Hepatocyte (in vitro differentiated cells): ENCODE data around the gene LACTBL1. TPM values are rescaled to one million over a fixed set of nuclear protein-coding genes. Genes with fewer than 3 reads are reported as not detected.
"Not testable (repeated sequence)": the region's sequence is repeated elsewhere in the genome, so short reads cannot be mapped to it uniquely, and the experiment has no call there.

Experiments used
- DNase-seq: peaks from one replicate; pipeline ENCODE4 v3.0.0-alpha.2; 2016; ENCODE audit warnings: low spot score
- H2AFZ ChIP-seq: fragments of 200-600 bp; sonication (generic); 2 replicates; pipeline ENCODE4 v1.6.0; 2016; ENCODE audit warnings: antibody characterized with exemption, mild to moderate bottlenecking
- H3K27ac ChIP-seq: fragments of 200-600 bp; sonication (generic); 2 replicates; pipeline ENCODE4 v1.5.1; 2016; ENCODE audit warnings: mild to moderate bottlenecking
- H3K27me3 ChIP-seq: fragments of 200-600 bp; sonication (generic); 2 replicates; pipeline ENCODE4 v1.6.1; 2016
- H3K36me3 ChIP-seq: fragments of 200-600 bp; sonication (generic); replicated peaks from 2 replicates; pipeline ENCODE4 v1.5.1; 2016; ENCODE audit warnings: low read depth; ENCODE audit not compliant: insufficient read depth
- H3K4me1 ChIP-seq: fragments of 200-600 bp; sonication (generic); 2 replicates; pipeline ENCODE4 v1.5.1; 2016; ENCODE audit warnings: mild to moderate bottlenecking, moderate library complexity; ENCODE audit not compliant: insufficient read depth
- H3K4me2 ChIP-seq: fragments of 200-600 bp; sonication (generic); 2 replicates; pipeline ENCODE4 v1.6.0; 2016
- H3K4me3 ChIP-seq: fragments of 200-600 bp; sonication (generic); 2 replicates; pipeline ENCODE4 v1.5.1; 2016; ENCODE audit warnings: mild to moderate bottlenecking
- H3K79me2 ChIP-seq: fragments of 200-600 bp; sonication (generic); 2 replicates; pipeline ENCODE4 v1.6.0; 2017; ENCODE audit warnings: mild to moderate bottlenecking
- H3K9me2 ChIP-seq: fragments of 200-600 bp; sonication (generic); replicated peaks from 2 replicates; pipeline ENCODE4 v1.6.0; 2017; ENCODE audit warnings: mild to moderate bottlenecking; ENCODE audit not compliant: insufficient read depth
- H3K9me3 ChIP-seq: fragments of 200-600 bp; sonication (generic); 2 replicates; pipeline ENCODE4 v1.5.1; 2016; ENCODE audit warnings: low read depth, mild to moderate bottlenecking
- H4K20me1 ChIP-seq: fragments of 200-600 bp; sonication (generic); 2 replicates; pipeline ENCODE4 v1.6.0; 2016; ENCODE audit warnings: mild to moderate bottlenecking; ENCODE audit not compliant: insufficient read depth, poor library complexity, severe bottlenecking
- CTCF ChIP-seq: fragments of 200-600 bp; sonication (generic); IDR thresholded peaks from 2 replicates; pipeline ENCODE4 v1.5.1; 2016; ENCODE audit warnings: antibody characterized with exemption, mild to moderate bottlenecking; ENCODE audit not compliant: poor library complexity
- EZH2 ChIP-seq: fragments of 200-600 bp; sonication (generic); IDR thresholded peaks from 2 replicates; pipeline ENCODE4 v1.6.1; 2016; ENCODE audit warnings: antibody characterized with exemption, mild to moderate bottlenecking, borderline replicate concordance
- EZH2phosphoT487 ChIP-seq: fragments of 200-600 bp; sonication (generic); IDR thresholded peaks from one replicate; pipeline ENCODE4 v1.6.1; 2018; ENCODE audit warnings: antibody characterized with exemption, mild to moderate bottlenecking, low read depth, moderate library complexity; ENCODE audit not compliant: unreplicated experiment, severe bottlenecking
- WGBS: methylation state at CpG from one replicate; pipeline ENCODE4 v1.1.6; 2016; ENCODE audit warnings: low lambda C conversion rate; ENCODE audit errors: missing lambda C conversion rate; 5-methylcytosine and 5-hydroxymethylcytosine counted together
- polyA plus RNA-seq: library from polyadenylated mRNA; unstranded; fragments of >200 nt; fragmentation: Nextera tagmentation; extraction: Ambion mirVana; gene quantifications from 2 replicates; pipeline ENCODE4 v1.2.1, GENCODE V29; 2016
- total RNA-seq: library from RNA; depleted of rRNA; stranded (reverse); fragments of >200 nt; gene quantifications from 2 replicates; pipeline ENCODE4 v1.2.3, GENCODE V29; 2014

Gene LACTBL1
- total and polyA plus RNA-seq, 2 experiments from 2014 or later, result not detected

- Histone ChIP-seq H2AFZ (no peak overlapping the region), H3K9me2 (no peaks in the 10 kb centered on the region), H3K9me3 (no peaks in the 10 kb centered on the region), H3K79me2 (no peaks in the 10 kb centered on the region), H4K20me1 (no peaks in the 10 kb centered on the region), H3K4me2 (no peak overlapping the region), H3K4me1 (no peaks in the 10 kb centered on the region), H3K36me3 (no peaks in the 10 kb centered on the region), H3K27ac (no peak overlapping the region), H3K4me3 (no peak overlapping the region), H3K27me3 (no peaks in the 10 kb centered on the region)
- no peak for TF ChIP-seq CTCF
- no peak for TF ChIP-seq EZH2
- 84% methylated on average over 3 of the region's 3 CpGs for WGBS
- DNase-seq, result no peak
Measured at GRCh38 chr1:23004112-23004511, 31.4 kb upstream of the LACTBL1 start.

DNA sequence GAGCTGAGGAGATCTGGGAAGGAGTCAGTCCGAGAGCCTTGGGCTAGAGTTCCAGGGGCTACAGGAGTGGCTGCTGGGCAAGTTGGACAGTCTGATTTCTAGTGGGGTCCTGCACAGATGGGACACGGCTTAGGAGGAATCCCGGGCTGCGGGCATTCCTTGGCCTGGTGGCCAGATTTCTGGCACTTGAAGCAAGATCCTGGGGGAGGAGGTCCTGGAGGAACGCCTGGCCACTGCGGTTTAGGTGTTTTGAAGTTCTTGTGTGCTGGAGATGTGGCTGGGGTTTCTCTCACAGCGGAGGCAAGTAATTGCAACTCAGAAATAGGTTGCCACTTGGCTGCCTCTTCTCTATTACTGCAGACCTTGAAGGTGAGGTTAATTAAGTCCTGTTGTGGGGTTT lies 29.6 kb upstream of the LACTBL1 start:
- not testable (repeated sequence) for H3K4me1 ChIP-seq, H2AFZ ChIP-seq, H3K27me3 ChIP-seq, H3K4me2 ChIP-seq, H3K9me2 ChIP-seq, H3K36me3 ChIP-seq, H3K79me2 ChIP-seq, H3K9me3 ChIP-seq, H4K20me1 ChIP-seq, DNase-seq, H3K4me3 ChIP-seq, H3K27ac ChIP-seq
- 93% methylated on average over 7 of the region's 7 CpGs for WGBS

GRCh38 chr1:23000133-23000532 lies 27.5 kb upstream of the LACTBL1 start:
- H3K4me3 ChIP-seq, result not testable (repeated sequence)
- 90% methylated on average over 3 of the region's 3 CpGs for WGBS

DNA sequence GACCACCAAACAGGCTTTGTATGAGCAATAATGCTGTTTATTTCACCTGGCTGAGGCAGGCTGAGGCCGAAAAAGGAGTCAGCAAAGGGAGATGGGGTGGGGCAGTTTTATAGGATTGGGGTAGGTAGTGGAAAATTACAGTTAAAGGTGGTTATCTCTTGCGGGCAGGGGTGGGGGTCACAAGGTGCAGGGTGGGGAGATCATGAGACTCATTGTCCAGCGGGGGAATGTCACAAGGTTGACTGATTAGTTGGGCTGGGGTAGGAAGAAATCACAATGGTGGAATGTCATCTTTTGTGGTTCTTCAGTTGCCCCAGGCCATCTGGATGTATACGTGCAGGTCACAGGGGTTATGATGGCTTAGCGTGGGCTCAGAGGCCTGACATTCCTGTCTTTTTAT lies 24.9 kb upstream of the LACTBL1 start:
- H3K4me2 ChIP-seq, H3K36me3 ChIP-seq: not testable (repeated sequence)
- 87% methylated on average over 5 of the region's 5 CpGs for WGBS

More at GRCh38 chr1:23000133-23000532, 27.5 kb upstream of the LACTBL1 start:
- not testable (repeated sequence) for H3K4me1 ChIP-seq, H2AFZ ChIP-seq, H3K36me3 ChIP-seq, H4K20me1 ChIP-seq, DNase-seq, H3K27me3 ChIP-seq, H3K9me3 ChIP-seq, H3K4me2 ChIP-seq, H3K27ac ChIP-seq, H3K9me2 ChIP-seq, H3K79me2 ChIP-seq

GRCh38 chr1:22995774-22996173 lies 23.1 kb upstream of the LACTBL1 start:
- no peak overlapping the region for H3K4me2 ChIP-seq
- H3K4me1 ChIP-seq, result no peaks in the 10 kb centered on the region
- no peak overlapping the region for H3K4me3 ChIP-seq
- H3K79me2 ChIP-seq, result no peaks in the 10 kb centered on the region
- DNase-seq, result no peak
- no peaks in the 10 kb centered on the region for H3K9me2 ChIP-seq
- TF ChIP-seq EZH2 (no peak), EZH2phosphoT487 (no peak), CTCF (no peak)
- no peaks in the 10 kb centered on the region for H4K20me1 ChIP-seq
- peaks cover 13% of the 10 kb centered on the region for H3K9me3 ChIP-seq
- no peak overlapping the region for H2AFZ ChIP-seq
- H3K27me3 ChIP-seq, result no peaks in the 10 kb centered on the region
- H3K27ac ChIP-seq, result no peak overlapping the region
- H3K36me3 ChIP-seq, result no peaks in the 10 kb centered on the region

More for the DNA sequence above, 24.9 kb upstream of the LACTBL1 start:
- H3K79me2 ChIP-seq, H3K4me1 ChIP-seq, H4K20me1 ChIP-seq, H2AFZ ChIP-seq, H3K27ac ChIP-seq, DNase-seq, H3K9me2 ChIP-seq, H3K4me3 ChIP-seq, H3K27me3 ChIP-seq: not testable (repeated sequence)
- peaks cover 13% of the 10 kb centered on the region for H3K9me3 ChIP-seq

GRCh38 chr1:22993220-22993795 lies 20.6 kb upstream of the LACTBL1 start:
- not testable (repeated sequence) for H3K36me3 ChIP-seq, H3K27ac ChIP-seq, H3K4me2 ChIP-seq, H3K4me1 ChIP-seq, H3K9me2 ChIP-seq, H2AFZ ChIP-seq, H3K4me3 ChIP-seq, H3K79me2 ChIP-seq, DNase-seq, H3K27me3 ChIP-seq, H4K20me1 ChIP-seq
- peaks cover 13% of the 10 kb centered on the region for H3K9me3 ChIP-seq
- 76% methylated on average over 6 of the region's 6 CpGs for WGBS

- whole genome bisulfite sequencing, result 65% methylated on average over 3 of the region's 3 CpGs
- not testable (repeated sequence) for DNase-seq
Measured at GRCh38 chr1:22992384-22992783, 19.7 kb upstream of the LACTBL1 start.

More at GRCh38 chr1:22992384-22992783, 19.7 kb upstream of the LACTBL1 start:
- not testable (repeated sequence) for H4K20me1 ChIP-seq, H3K4me2 ChIP-seq, H2AFZ ChIP-seq, H3K27me3 ChIP-seq, H3K27ac ChIP-seq, H3K9me2 ChIP-seq, H3K36me3 ChIP-seq, H3K4me3 ChIP-seq, H3K4me1 ChIP-seq, H3K79me2 ChIP-seq
- peaks cover 13% of the 10 kb centered on the region for H3K9me3 ChIP-seq
